GM19239 (cell line): Measurements from ENCODE around the gene TBC1D16.

ENCODE experiments used
- DNase-seq: peaks from one replicate; pipeline ENCODE4 v3.0.0; 2011; ENCODE audit warnings: low spot score; ENCODE audit not compliant: insufficient read length
- FAIRE-seq: peaks from 2 replicates; lab custom pipeline; 2011; peaks lifted over from hg19 to GRCh38; lab: Jason Lieb, UNC

TBC1D16 gene

GRCh38 chr17:79944251-79944812 is 91.3 kb downstream of the TBC1D16 start:
- FAIRE-seq (no peak), DNase-seq (no peak)

GRCh38 chr17:79943347-79944241 is 92.1 kb downstream of the TBC1D16 start:
- DNase-seq (no peak), FAIRE-seq (no peak)

GRCh38 chr17:79942591-79943346 is 92.9 kb downstream of the TBC1D16 start:
- no peak for FAIRE-seq
- no peak for DNase-seq

- FAIRE-seq (no peak), DNase-seq (no peak)
Measured at GRCh38 chr17:79942011-79942405, 93.7 kb downstream of the TBC1D16 start.

- FAIRE-seq = no peak
- no peak for DNase-seq
Measured at GRCh38 chr17:79941088-79942010, 94.3 kb downstream of the TBC1D16 start.

- FAIRE-seq (no peak), DNase-seq (no peak)
Measured at GRCh38 chr17:79940459-79941087, 95.1 kb downstream of the TBC1D16 start.

GRCh38 chr17:79939755-79940458 is 95.8 kb downstream of the TBC1D16 start:
- no peak for DNase-seq
- FAIRE-seq = no peak

GRCh38 chr17:79939094-79939435 is 96.6 kb downstream of the TBC1D16 start:
- DNase-seq (no peak), FAIRE-seq (no peak)

- no peak for DNase-seq
- no peak for FAIRE-seq
Measured at GRCh38 chr17:79938336-79939093, 97.2 kb downstream of the TBC1D16 start.

- no peak for FAIRE-seq
- DNase-seq = no peak
Measured at GRCh38 chr17:79937391-79938335, 98.0 kb downstream of the TBC1D16 start.

GRCh38 chr17:79936641-79937381 is 98.9 kb downstream of the TBC1D16 start:
- no peak for FAIRE-seq
- DNase-seq = no peak

GRCh38 chr17:79936050-79936449 is 99.6 kb downstream of the TBC1D16 start:
- FAIRE-seq (no peak), DNase-seq (no peak)

- no peak for FAIRE-seq
- DNase-seq = no peak
Measured at GRCh38 chr17:79935197-79935885, 100.3 kb downstream of the TBC1D16 start.

- DNase-seq = no peak
- FAIRE-seq = no peak
Measured at GRCh38 chr17:79934653-79934970, 101.1 kb downstream of the TBC1D16 start.

- FAIRE-seq (no peak), DNase-seq (no peak)
Measured at GRCh38 chr17:79933863-79934652, 101.6 kb downstream of the TBC1D16 start.
